ENCODE measurements around the gene NUP62. TPM values are rescaled to one million over a fixed set of nuclear protein-coding genes. Genes with fewer than 3 reads are reported as not detected.

The NUP62 gene
- polyA plus RNA-seq, 3 donors, result 55.1 to 70.3 (median 67.1) TPM

DNA sequence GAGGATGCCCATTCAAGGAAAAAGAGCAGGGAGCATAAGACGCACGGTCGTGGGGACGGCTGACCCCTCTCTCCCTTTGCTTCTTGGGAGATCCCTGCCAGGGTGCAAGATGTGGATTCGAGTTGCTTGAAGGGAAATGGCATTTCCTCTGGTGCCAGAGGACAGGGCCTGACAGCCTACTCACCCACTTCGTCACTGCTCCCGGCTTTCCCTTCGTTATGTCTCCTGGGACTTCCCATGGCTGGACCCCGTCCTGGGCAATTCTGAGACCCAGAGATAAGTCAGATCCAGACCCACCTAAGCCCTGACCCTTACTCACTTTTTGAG lies 50.6 kb downstream of the NUP62 start:
- no peak for DNase-seq (ENCODE audit: extremely low read depth in 1 of 11, low read depth in 9 of 11, low spot score in 4 of 11)

DNA sequence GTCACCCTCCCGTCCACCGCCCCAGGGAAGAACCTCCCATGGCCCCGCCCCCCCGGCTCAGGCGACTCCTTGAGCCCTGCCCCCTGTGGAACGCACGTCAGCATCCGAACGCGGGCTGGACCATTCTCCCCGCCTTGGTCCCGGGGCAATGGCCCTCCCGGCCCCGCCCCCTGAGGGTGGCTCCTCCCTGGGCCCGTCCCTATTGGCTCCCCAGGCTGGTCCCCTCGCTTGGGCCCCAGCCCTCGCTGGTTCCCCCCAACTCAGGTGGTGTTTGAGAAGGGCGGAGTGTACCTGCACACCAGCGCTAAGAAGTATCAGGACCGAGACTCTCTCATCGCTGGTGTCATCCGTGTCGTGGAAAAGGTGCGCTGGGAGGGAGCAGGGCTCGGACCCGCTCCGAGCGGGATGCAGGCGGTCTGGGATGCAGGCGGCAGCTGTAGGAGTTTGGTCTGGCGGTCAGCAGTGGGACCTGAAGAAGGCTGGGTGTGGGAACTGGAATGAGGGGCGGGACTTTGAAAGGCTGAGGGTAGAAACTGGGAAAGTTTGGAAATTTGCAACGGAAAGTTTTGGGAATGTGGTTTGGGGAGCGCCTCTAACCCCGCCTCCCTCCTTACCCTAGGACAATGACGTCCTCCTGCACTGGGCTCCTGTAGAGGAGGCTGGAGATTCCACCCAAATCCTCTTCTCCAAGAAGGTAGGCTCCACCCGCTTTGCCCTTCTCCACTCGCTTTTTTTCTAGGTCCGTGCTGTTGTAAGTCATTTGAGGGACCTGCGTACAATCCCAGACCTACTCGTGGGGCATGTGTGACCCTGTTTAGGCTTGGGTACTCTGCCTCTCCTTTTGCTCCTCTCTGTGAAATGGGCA lies 51.2 kb downstream of the NUP62 start:
- DNase-seq (ENCODE audit: extremely low read depth in 1 of 11, low read depth in 9 of 11, low spot score in 4 of 11), result peak; percentile 91 to 98 (median 96)

DNA sequence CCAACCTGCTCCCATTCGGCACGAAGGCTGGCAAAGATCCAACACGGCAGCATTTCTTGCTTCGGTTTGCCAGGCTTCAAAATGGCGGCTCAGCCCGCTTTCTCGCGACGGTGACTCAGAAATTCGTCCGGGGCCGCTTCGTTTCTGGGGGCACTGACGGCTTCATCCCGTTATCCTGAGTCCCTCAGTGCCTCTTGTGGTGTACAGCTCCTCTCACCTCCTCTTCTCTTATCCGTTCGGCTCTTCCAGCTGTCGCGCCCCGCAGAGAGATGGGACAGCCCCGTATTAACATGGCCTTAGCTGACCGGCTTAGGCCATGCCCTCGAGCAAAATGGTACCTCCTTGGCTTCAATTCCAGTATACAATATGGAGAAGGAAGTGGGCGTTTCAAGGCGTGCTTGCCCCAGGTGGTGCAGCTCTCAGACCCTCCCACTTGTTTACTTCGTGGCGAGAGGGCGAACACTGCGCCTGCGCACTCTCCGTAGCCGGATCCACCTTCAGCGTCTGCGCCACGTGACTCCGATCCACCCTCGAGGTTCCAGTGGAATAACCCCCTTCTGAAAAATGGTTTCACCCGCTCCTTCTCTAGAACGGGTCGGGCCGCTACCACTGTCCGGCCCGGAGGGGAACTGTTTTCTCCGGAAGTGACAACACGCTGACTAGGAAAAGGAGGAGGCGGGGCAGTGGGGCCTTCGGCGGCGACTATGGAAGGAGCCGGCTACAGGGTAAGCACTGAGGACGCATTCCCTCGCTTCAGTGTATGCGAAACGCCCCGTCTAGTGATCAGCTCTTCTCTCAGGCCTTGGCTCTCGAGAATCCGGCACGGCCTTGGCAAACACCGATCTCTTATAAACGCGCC lies 52.1 kb downstream of the NUP62 start, which contains the start of the genes AKT1S1 and TBC1D17:
Gene AKT1S1 (minus strand): TSS at position 336 of the 859 bp plus-strand sequence. CDS start 4,060 bp downstream, outside the sequence.
Gene TBC1D17 (plus strand): TSS at position 683 of the 859 bp plus-strand sequence. CDS start 22 bp downstream, at position 705.
- DNase-seq (ENCODE audit: extremely low read depth in 1 of 11, low read depth in 9 of 11, low spot score in 4 of 11), result peak; percentile 99 to 100 (median 100)

DNA sequence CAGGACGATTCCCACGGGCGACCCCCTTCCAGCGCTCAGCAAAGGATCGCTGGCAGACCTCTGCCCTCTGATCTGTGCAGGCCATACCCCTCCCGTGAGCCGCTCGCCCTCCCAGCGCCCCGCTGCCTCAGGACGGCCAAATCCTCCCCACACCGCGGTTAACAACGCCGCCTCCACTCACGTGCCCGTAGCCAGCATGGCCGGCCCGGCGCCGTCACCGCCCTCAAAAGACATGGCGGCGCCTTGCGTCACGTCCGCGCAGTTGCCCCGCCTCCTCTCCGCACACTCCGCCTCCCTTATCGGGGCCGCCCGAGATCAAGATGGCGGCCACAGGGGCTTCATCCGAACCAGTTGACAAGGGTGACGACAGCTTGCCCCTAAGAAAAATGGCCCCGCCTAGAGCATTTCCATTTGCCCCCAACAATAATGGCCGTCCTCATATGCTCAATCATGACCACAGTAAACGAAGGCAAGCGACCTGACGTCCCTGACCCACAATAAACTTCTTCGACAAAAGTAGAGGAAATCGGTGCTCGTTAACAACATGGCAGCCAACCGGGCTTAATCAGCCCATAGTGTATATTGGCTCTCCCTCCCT lies 52.8 kb downstream of the NUP62 start:
- DNase-seq (ENCODE audit: extremely low read depth in 1 of 11, low read depth in 9 of 11, low spot score in 4 of 11), result peak; percentile 95 to 99 (median 98)

DNA sequence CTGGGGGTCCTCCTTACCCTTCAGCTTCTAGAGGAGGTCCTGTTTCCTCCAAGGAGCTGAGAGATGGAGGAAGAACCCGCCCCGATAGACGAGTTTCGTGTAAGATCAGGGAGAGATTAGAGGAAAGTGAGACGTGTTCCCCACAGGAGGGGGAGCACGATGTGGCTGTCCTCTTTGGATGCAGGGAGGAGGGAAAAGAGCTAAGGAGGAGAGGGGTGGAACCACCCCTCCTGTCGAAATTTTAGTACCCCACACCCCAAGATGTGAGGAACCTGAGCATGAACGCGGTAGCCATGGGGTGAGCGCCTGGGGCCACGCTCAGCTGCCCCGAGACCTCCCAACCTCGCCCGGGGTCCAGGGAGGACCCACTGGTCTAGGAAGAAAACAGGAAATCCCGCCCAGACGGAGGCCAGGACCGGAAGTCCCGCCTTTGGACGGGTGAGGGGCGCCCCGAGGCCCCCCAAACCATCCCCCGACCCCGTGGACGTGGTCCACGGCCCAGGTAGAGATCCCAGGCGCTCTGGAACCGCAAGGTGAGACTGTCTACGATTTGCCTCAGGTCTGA lies 53.4 kb downstream of the NUP62 start:
- peak in 1 of 11 donors; percentile 70 for DNase-seq (ENCODE audit: extremely low read depth in 1 of 11, low read depth in 9 of 11, low spot score in 4 of 11)

DNA sequence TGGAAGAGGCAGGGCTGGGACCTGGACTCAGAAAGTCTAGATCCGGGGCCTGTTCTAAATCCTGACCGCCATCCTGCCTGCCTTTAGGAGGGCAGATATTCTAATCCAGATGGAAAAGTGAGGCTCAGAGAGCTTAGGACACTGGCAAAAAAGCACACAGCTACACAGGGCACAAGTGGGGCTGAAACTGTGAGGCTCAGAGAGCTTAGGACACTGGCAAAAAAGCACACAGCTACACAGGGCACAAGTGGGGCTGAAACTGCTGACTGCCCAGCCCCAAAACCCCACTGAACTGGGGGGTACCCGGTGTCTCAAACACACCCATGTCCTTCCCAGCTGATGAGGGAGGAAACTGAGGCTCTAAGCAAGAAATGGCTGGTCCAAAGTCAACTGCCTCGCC lies 54.1 kb downstream of the NUP62 start:
- no peak for DNase-seq (ENCODE audit: extremely low read depth in 1 of 11, low read depth in 9 of 11, low spot score in 4 of 11)

DNA sequence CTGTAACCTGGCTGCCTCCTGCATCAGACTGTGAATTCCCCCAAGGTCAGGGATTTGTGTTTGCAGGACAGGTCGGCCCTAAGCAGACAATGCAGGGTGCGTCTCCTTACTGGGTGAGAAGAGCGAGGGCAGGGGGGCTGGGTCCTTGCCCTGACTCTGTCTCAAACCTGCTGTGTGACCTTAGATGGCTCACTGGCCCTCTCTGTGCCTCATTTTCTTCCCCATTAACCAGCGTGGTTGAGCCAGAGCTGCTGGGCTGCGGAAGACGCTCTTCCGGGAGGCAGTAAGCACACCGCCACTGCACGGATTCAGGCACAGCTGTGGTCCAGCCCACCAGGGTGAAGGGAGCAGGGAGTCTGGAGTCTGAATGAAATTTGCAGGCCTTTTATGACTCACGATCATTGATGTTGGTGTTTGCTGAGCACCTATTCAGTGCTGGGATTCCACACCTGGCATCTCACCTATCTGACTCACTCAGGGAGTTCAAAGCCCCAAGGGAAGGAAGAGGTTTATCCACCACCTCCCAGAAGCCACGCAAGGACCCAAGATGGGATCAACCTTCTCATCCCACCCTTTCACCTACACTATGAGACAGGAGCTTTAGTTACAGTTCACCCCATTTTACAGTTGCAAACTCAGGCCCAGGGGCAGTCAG lies 54.7 kb downstream of the NUP62 start:
- no peak for DNase-seq (ENCODE audit: extremely low read depth in 1 of 11, low read depth in 9 of 11, low spot score in 4 of 11)

DNA sequence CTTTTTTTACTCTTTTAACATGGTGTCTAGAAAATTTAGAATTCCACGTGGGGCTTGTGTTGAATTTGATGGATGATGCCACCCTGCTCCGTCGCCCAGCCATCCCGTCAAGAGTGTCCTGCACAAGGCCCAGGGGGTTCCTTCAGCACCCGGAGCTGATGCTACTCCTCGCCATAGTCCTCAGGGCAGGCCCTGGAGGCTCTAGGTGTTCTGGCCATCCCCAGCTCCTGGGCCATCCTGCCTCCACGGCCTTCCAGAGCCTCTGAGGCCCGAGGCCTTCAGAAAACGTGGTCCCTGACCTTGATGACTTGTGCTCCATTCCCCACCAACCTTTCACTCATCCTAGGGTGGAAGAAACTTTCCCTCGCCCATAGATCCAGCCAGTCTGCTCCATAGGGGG lies 55.5 kb downstream of the NUP62 start:
- no peak for DNase-seq (ENCODE audit: extremely low read depth in 1 of 11, low read depth in 9 of 11, low spot score in 4 of 11)

DNA sequence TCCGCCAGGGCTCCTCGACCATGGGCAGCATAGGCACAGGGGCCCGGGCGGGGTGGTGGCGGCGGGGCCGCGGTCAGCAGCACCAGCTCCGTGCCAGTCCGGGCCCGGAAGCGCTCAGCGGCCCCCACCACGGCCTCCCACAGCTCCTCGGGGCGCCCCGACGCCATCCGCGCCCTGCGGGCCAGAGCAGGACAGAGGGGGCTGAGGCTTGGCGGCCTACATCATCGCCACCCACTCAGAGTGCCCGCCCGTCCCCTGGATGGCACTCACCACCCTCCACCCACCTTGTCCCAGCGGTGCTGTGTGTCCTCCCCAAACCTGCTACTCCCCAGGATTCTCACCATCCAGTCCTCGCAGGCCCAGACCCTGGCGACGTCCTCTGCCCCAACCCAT lies 56.2 kb downstream of the NUP62 start:
- DNase-seq (ENCODE audit: extremely low read depth in 1 of 11, low read depth in 9 of 11, low spot score in 4 of 11), result no peak

DNA sequence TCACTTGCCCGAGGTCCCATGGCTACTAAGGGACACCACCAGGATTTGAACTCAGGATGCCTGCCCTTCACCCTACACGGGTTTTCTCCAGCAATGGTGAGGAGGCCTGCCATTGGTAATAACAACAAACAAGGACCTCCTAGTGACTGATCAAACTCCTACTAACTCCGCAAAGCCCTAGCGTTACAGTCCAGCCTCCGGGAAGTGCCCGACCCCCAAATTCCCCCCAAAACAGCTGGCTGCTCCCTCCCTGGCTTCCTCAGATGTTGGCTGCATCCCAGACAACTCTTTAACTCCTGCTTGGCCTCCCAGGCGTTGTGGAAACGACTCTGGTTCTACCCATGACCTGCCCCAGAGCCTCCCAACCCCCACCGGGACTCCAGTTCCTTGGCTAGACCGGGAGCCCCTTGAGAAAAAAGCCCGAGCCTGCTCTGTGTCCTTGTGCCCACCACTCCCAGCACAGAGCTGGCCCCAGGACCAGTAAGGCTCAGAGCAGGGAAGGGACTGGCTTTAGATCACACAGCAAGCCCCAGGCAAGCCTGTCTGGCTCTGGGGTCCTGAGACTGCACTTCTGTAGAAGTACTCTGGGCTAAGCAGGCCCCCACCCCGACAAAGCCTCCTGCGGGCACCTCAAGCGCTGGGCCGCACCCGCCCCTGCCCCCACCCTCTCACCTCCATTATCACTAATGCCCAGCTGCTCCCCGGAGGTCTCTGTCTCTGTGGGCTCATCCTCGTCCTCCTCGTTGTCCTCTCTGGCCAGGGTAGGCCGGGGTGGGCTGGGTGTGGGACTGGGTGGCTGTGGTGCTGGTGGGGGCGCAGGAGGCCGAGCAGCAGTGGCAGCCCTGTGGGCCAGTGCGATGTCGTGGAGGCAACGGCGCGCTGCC lies 56.8 kb downstream of the NUP62 start:
- DNase-seq (ENCODE audit: extremely low read depth in 1 of 11, low read depth in 9 of 11, low spot score in 4 of 11), result no peak

DNA sequence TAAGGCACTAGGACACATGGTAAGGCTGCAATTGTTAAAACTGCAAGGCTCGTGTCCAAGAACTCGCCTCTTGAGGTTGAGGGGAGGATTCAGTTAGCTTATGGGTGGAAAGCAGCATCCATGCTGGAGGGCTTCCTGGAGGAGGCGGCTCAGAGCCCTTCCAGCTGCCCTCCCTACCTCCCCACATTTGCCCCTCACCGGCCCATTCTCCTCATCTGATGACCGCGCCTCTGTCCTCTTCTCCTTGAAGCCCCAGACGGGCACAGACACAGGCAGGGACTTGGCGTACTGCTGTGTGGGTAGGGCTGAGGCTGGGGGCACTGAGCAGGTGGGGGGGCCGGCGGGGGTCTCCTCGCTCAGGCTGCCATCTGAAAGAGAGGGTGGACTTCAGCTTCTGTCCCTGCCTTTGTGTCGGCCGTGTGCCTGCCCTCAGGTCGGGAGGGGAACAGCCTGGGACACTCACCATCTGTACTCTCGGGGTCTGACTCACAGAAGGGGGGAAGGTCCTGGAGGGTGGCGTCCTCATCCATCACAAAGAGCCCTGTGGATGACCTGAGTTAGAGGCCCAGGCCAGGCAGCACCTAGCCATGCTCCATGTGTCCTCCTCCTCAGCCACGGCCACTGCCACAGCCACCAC lies 57.8 kb downstream of the NUP62 start:
- no peak for DNase-seq (ENCODE audit: extremely low read depth in 1 of 11, low read depth in 9 of 11, low spot score in 4 of 11)

DNA sequence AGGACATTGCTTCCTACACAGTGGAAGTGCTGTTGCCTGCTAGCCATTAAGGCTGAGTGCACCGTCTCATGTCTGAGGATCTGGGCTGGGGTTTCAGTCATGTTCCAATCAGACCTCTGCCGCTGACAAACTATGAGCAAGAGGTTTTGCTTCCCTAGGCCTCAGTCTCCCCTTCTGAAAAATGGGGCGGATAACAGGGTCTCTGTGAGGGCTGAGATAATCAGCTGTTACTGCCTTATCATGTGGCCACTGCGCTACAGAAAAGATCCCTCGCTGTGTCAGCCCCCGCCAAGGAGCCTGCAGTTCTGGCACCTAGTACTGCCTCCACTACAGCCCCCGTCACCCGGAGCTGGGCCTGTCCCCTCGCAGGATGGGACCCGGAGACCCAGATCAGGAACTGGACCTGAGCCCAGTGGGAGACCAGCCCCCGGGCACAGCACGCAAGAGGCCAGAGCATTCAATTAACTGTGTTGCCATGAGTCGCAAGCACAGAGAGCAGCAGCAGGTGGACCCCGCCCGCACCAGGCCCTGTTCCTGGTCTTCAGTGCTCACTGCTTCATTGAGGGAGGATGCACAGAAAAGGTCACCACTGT lies 58.9 kb downstream of the NUP62 start:
- no peak for DNase-seq (ENCODE audit: extremely low read depth in 1 of 11, low read depth in 9 of 11, low spot score in 4 of 11)

DNA sequence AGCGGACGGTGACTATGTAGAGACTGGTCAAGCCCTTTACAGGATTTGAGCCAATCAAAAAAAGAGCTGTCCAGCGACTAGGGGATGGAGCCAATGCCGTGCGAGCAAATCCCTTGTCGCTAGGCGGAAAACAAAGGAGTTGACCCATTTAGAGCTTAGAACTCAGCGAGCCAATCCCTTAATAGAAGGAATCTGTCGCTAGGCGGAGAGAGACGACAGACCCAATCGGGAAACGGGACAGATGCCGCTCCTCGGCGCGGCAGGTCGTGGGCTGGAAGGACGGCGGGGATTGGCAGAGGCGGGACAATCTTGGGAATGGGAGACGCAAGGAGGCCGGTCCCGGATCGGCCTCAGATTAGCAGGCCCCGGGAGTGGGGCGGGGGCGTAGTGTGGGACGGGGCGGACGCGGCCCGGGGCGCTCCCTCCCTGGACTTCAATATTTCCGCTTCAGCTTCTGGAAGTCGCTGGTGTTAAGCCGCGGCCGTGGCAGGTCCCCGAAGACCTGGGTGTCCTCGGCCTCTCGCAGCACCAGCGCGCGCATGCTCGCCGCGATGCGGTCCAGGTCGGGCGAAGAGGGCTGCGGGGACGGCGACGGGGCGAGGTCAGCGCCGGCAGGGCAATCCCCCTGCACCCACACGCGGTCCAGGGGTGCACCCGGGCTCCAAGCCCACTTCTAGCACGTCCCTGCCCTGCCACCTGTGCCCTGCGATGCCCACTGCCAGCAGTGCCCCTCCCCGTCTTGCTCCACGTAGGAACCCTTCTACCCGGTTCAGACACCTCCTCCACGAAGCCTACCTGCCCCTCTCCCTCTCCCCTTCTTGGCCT lies 59.6 kb downstream of the NUP62 start:
- peak; percentile 95 to 100 (median 99) for DNase-seq (ENCODE audit: extremely low read depth in 1 of 11, low read depth in 9 of 11, low spot score in 4 of 11)

DNA sequence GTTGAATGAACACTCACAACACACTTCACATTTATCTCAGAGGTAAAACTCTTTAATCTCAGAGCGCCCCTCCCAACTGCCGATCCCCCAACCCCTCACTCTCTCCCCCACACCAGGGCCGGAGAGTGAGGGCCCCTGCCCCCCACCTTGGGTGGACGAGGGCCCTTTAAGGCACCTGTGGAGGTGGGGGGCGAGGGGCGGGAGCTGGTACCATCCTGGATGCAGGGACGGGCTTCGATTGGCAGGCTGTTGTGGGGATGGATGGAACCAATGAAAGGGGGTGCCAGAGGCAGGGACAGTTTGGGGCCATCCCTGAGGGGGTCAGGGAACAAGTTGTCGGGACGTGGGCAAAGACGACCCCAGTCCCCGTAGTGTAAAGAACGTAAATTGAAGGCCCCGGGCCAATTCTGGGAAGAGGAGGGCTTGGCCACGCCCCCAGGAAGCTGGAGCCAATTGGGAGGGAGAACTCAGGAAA lies 60.3 kb downstream of the NUP62 start:
- no peak for DNase-seq (ENCODE audit: extremely low read depth in 1 of 11, low read depth in 9 of 11, low spot score in 4 of 11)

DNA sequence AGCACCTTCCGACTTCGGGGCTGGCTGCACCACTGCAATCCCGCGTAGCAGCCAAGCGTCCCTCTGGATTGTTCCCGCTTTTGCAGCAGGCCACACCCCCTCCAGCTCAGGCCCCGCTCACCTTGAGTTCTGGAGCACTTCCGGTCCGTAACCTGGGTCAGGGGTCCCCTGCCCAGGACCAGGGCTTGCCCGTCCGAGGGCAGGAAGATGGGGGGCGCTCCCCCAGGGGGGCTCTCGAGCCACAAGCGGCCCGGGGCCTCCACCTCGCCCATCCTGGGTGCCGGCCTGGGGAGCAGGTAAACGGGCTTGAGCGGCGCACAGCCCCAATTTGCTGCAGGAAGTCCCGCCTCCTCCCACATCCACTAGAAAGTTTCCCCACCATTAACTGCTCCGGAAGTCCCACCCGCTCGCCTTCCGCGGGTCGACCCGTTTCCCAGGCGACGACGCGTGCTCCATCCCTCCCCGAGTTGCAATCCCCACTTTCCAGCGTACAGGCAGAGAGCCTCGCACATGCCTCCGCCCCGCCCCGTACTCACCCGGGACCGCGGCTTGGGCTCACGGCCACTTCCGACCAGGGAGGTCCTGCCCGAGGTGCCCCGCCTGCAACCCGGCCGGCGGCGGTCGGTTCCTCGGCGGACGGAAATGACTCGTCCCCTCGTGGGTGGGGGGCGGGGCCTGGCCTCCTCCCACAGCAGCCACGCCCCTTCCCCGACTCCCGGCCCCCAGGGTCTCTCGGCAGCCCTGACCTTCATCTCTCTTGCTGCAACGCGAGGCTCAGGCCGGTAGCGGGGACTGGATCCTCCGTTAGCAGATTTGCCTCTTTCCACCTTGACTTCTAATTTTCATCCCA lies 62.1 kb downstream of the NUP62 start, which contains the start of gene PNKP:
Gene PNKP (minus strand): TSS at position 644 of the 850 bp plus-strand sequence. CDS start 372 bp downstream, at position 272.
- DNase-seq (ENCODE audit: extremely low read depth in 1 of 11, low read depth in 9 of 11, low spot score in 4 of 11), result peak in 10 of 11 donors; percentile 79 to 90 (median 88)

All from renal cortex interstitium (tissue), 11 donors.